ENCODE results near the gene CIC. TPM values are rescaled to one million over a fixed set of nuclear protein-coding genes. Genes with fewer than 3 reads are reported as not detected.

CIC gene
- total and polyA plus RNA-seq, 10 of the 15 experiments (the other 5 are each of a cell fraction or from before 2014, with no cell fraction given), result 0.18 to 50.6 (median 7.1) TPM

GRCh38 chr19:42254089-42254849 is 14.8 kb upstream of the CIC start:
- ChIA-PET SMC1A (ENCODE audit: uncharacterized antibody, unreplicated experiment) (no interaction called here), POLR2A (no interaction called here), CTCF (no interaction called here), RAD21 (ENCODE audit: unreplicated experiment) (no interaction called here)
- peak overlapping the region; percentile 55 for H2AFZ ChIP-seq (ENCODE audit: control insufficient read depth, low read depth, low read length)
- H3K9ac ChIP-seq (ENCODE audit: control insufficient read depth, insufficient read depth, low read length), result peak overlapping the region; percentile 94
- no peaks in the 10 kb centered on the region for H3K27me3 ChIP-seq (replicated peaks in 1 of 2; ENCODE audit: control insufficient read depth in 2 of 2, insufficient read depth in 2 of 2, low read length in 1 of 2)
- peak overlapping the region; percentile 54 for H3K4me2 ChIP-seq (ENCODE audit: control insufficient read depth, insufficient read depth)
- ATAC-seq (peak; percentile 50), FAIRE-seq (peak; percentile 77), DNase-seq (ENCODE audit: low read depth, low spot score) (no peak)
- H3K9me3 ChIP-seq (replicated peaks; ENCODE audit: control insufficient read depth, insufficient read depth, low read length), result no peaks in the 10 kb centered on the region
- peaks cover 0 to 5% of the 10 kb centered on the region in 2 experiments; a peak in 2 of 4 replicates for H3K36me3 ChIP-seq (ENCODE audit: control insufficient read depth in 2 of 2, insufficient read depth in 2 of 2, low read length in 1 of 2)
- H3K4me3 ChIP-seq, result peak overlapping the region; percentile 99
- intact Hi-C loops (cut with micrococcal nuclease; ENCODE audit: unreplicated experiment) (no loop called here), in situ Hi-C loops (cut with MboI) (no loop called here)
- H4K20me1 ChIP-seq (ENCODE audit: control insufficient read depth, insufficient read depth), result no peaks in the 10 kb centered on the region
- TSS peak; percentile 65 for BruUV-seq (replicated peaks)
- H3K79me2 ChIP-seq (ENCODE audit: control insufficient read depth, insufficient read depth, low read length), result peaks cover 43% of the 10 kb centered on the region
- WGBS (ENCODE audit: insufficient coverage, insufficient replicate concordance, low lambda C conversion rate, missing lambda C conversion rate), result 2% methylated on average over 39 of the region's 70 CpGs
- H3K27ac ChIP-seq (ENCODE audit: control insufficient read depth, insufficient read depth), result peak overlapping the region; percentile 94
- peaks cover 16% of the 10 kb centered on the region for H3K4me1 ChIP-seq (ENCODE audit: control insufficient read depth, insufficient read depth, low read length)
- TF ChIP-seq CHD2 (IDR thresholded peaks at IDR 0.05; ENCODE audit: borderline replicate concordance, low read depth, low read length) (0 out of 2 replicates have a peak, but pooled peaks have one; percentile 41), CREM (IDR thresholded peaks at IDR 0.05; ENCODE audit: low read depth) (peak; percentile 33; the same call in 1 of the 2 replicates), IKZF1 (conservative IDR thresholded peaks at IDR 0.05) (peak; percentile 52; the same call in 1 of the 2 replicates), BACH1 (IDR thresholded peaks at IDR 0.05; ENCODE audit: borderline replicate concordance) (0 out of 2 replicates have a peak, but pooled peaks have one; percentile 10), PRDM15 (CRISPR knock-in tag; IDR thresholded peaks at IDR 0.05) (no peak), E4F1 (IDR thresholded peaks at IDR 0.05; ENCODE audit: borderline replicate concordance, partially characterized antibody) (peak; percentile 85), IKZF2 (IDR thresholded peaks at IDR 0.05) (peak in 1 of 2 experiments; percentile 12; a peak in 1 of 4 replicates), NR2F1 (conservative IDR thresholded peaks at IDR 0.05) (0 out of 2 replicates have a peak, but pooled peaks have one; percentile 16), CREB1 (IDR thresholded peaks at IDR 0.05; ENCODE audit: low read depth) (0 out of 2 replicates have a peak, but pooled peaks have one; percentile 36), BCL11A (IDR thresholded peaks at IDR 0.05; ENCODE audit: low read depth, low read length) (0 out of 2 replicates have a peak, but pooled peaks have one; percentile 5), BHLHE40 (IDR thresholded peaks at IDR 0.05; ENCODE audit: borderline replicate concordance in 1 of 2, low read depth in 2 of 2, low read length in 1 of 2) (peak in 1 of 2 experiments; percentile 20; a peak in 2 of 4 replicates)
- TF ChIP-seq, protein P1, sequence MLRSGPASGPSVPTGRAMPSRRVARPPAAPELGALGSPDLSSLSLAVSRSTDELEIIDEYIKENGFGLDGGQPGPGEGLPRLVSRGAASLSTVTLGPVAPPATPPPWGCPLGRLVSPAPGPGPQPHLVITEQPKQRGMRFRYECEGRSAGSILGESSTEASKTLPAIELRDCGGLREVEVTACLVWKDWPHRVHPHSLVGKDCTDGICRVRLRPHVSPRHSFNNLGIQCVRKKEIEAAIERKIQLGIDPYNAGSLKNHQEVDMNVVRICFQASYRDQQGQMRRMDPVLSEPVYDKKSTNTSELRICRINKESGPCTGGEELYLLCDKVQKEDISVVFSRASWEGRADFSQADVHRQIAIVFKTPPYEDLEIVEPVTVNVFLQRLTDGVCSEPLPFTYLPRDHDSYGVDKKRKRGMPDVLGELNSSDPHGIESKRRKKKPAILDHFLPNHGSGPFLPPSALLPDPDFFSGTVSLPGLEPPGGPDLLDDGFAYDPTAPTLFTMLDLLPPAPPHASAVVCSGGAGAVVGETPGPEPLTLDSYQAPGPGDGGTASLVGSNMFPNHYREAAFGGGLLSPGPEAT (IDR thresholded peaks at IDR 0.05; ENCODE audit: low read depth), result peak; percentile 98
- TF ChIP-seq, protein P2, sequence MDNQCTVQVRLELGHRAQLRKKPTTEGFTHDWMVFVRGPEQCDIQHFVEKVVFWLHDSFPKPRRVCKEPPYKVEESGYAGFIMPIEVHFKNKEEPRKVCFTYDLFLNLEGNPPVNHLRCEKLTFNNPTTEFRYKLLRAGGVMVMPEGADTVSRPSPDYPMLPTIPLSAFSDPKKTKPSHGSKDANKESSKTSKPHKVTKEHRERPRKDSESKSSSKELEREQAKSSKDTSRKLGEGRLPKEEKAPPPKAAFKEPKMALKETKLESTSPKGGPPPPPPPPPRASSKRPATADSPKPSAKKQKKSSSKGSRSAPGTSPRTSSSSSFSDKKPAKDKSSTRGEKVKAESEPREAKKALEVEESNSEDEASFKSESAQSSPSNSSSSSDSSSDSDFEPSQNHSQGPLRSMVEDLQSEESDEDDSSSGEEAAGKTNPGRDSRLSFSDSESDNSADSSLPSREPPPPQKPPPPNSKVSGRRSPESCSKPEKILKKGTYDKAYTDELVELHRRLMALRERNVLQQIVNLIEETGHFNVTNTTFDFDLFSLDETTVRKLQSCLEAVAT (IDR thresholded peaks at IDR 0.05), result 0 out of 2 replicates have a peak, but pooled peaks have one; percentile 28

All from GM12878 (cell line).